NCI-H510A (cell line): ENCODE measurements around the gene SLC35E3.

Experiments used
- DNase-seq: peaks from one replicate; lab custom pipeline; 2025; lab: John Stamatoyannopoulos, UW

The SLC35E3 gene

DNA sequence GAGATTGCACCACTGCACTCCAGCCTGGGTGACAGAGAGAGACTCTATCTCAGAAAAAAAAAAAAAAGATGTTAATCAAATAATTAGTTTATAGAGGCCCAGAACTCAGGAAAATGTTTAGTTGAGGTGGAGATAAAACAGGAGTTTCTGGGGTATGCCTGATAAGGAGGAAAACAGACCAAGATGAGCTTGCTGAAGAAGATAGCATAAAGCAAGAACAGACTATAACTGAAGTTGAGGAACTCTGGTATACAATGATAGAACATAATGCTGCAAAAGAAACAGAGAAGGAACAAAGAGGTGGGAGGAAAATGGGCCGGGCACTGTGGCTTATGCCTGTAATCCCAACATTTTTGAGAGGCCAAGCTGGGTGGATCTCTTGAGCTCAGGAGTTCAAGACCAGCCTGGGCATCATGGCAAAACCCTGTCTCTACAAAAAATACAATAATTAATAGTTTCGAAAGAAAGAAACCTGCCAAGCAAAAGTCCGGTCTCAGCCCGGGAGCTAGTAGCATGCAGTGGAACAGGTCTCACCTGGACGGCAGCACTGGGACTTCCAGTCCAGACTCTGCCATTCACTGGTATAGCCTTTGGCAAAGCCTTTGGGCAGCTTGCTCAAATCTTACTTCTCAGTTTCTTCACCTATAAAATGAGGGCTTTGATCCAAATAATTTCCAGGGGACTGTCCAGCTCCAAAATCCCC is 25.4 kb downstream of the SLC35E3 start:
- DNase-seq, result no peak

DNA sequence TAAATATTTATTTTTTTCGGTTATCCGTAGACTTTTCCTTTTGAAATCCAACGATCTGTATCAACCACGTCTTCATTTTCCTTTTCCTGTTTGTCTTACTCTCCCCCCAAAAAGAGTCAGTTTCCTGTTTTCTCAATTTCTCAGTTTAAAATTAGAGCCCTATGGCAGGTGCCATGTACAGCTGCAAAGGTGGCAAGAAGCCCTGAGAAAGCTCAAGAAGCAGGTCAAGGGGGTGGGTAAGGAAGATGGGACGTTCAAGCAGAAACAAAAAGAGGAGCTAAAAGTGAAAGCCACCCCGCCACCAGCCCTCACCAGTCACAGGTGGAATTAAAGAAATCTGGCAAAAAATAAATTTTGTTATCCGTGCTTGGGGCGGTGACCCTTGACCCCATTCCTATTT is 26.7 kb downstream of the SLC35E3 start:
- DNase-seq, result no peak

DNA sequence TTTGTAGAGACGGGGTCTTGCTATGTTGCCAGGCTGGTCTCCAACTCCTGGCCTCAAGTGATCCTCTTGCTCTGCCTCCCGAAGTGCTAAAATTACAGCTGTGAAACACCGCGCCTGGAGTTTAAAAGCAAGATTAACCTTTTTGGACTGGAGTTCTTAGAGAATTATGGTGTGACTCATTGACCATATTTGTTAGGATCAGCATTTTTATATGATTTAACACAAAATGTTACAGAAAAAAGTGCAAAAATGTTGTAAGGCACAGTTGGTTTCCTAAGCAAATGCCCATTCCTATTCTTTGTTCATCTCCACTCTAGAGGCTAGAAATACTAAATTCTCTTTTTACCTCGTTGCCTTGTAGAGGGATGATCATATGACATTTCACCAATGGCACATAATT is 27.6 kb downstream of the SLC35E3 start:
- DNase-seq, result no peak

DNA sequence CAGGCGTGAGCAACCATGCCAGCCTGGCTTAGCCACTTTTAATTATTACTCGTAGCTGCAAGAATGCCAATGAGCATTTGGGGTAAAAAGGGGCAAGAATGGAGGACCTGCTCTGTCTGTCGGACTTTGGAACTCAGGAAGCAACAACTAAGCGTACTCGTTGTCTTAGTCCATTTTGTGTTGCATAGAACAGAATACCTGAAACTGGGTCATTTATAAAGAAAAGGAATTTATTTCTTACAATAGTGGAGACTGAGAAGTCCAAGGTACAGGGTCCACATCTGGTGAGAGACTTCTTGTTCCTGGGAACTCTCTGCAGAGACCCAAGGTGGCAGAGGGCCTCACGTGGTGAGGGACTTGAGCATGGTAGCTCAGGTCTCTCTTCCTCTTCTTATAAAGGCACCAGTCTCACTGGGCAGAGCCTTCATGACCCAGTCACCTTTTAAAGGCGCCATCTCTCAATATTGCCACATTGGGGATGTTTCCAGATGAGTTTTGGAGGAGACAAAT is 29.2 kb downstream of the SLC35E3 start:
- DNase-seq, result no peak

DNA sequence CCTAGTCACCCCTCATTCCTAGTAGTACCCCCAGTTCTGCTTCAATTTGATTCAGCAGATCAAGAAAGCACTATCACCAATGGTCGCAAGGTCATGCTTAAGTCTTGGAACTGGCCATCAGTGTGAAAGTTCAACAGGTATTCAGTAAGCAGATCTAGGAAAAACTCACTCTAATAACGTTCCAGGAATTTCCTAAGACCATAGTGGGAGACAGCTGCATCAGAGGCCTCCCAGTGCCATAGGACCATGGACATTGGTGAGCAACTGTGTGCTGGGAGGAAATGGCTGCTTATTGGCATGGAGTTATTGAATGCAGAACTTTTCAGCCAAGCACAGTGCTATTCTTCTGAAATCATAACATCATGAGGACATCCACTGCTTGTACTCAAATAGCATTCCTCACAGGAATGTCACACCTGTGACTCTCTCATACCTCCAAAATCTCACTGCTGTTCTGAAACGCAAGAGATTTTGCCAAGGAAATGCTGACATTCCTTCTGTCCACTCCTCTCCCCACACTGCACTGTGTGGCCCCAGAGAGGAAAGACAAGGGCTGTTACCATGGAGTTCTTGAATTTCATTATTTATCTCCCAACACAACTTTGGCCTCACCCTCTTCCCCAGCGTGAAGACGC is 31.1 kb downstream of the SLC35E3 start:
- no peak for DNase-seq

DNA sequence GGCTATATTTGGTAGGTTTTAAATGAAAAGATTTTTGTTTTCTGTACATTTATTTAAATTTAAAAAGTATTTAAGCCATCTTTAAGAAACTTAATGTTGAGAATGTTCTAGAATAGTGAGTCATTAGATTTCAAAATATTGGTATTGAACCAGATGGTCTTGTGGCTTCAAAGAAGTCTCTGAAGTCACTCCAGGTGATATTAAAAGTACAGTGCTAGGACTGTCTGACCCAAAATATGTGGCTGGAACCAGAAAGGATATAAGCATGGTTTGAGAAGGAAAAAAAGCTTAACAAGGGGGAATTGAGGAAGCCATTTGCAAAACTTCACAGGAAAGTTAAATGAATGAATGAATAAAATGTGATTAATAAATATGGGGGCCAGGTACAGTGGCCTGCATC is 33.3 kb downstream of the SLC35E3 start:
- no peak for DNase-seq

DNA sequence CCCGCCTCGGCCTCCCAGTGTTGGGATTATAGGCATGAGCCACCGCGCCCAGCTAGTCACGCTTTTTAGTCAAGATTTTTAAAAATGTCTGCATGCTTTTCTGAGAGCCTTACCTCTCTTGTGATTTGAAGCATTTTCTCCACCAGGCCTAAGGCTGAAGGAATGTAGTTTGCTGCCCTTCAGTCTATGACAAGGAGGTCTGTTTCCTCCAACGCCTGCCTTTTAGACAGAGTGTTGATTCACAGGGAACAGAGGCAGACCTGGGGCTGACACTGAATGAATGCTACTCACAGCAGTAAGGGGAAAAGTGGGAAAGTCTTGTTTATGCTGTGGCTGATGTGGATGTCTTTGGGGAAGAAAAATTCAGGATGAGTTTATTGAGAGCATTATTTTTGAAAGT is 34.8 kb downstream of the SLC35E3 start:
- DNase-seq, result no peak

DNA sequence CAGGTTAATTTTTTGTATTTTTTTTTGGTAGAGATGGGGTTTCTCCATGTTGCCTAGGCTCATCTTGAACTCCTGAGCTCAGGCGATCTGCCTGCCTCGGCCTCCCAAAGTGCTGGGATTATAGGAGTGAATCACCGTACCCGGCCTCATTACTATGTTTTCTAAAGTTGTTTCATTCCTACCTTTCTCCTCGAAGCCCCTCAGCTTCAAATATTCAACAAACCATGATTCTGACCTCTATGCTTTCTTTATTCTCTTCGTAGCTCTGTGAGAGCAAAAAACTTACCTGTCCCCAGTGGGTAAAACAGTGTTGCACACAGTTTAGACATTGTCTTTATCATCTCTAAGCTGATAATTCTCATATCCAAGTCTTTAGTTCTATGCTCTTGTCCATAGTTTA is 35.8 kb downstream of the SLC35E3 start:
- DNase-seq, result no peak

DNA sequence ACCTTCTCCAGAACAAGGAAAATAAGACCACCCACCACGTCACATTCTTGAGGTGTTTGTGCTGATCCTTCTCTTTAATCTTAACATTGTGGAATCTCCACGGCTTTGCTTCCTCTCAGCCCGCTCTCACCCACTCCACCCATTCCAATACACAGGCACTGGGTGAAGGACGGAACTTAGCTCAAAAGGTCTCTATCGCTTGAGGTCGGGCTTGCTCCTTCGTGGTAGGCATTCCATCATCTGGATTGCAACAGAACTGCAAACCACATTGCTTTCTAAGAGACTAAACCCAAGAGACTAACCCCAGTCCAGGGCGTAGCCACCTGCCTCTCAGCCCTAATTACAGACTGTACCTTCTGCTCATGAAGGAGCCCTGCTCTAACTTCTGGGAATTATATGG is 38.0 kb downstream of the SLC35E3 start:
- DNase-seq, result no peak

DNA sequence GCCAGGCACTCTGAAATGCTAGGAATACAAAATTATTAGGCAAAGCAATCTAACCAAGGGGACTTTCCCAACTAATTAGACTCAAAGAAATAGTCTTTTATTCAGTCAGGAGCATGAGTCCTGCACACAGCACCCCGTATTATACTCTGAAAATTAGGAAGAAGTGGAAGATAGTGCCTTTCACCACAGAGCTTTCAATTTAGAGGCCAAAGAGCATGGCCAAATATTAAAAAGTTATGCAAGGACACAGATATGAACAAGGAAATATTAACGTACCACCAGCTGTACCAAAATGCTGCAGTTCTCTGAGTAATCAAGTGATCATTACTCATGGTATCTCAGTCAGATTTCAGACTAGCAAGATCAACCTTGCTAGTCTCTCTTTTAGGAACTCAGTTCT is 39.4 kb downstream of the SLC35E3 start:
- DNase-seq, result no peak

DNA sequence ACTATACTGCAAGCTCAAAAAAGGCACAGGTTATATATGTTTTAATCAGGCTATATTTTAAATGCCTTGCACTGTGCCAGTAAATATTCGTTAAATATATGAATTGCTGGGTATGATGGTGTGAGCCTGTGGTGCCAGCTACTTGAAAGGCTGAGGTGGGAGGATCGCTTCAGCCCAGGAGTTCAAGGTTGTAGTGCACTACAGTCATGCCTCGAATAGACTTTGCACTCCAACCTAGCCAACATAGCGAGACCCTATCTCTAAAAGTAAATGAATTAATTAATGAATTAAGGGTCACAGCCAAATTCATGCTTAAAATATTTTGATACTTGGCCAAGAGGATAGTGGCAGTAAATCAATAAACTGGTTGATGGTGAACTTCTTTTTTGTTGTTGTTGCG is 39.8 kb downstream of the SLC35E3 start:
- no peak for DNase-seq

DNA sequence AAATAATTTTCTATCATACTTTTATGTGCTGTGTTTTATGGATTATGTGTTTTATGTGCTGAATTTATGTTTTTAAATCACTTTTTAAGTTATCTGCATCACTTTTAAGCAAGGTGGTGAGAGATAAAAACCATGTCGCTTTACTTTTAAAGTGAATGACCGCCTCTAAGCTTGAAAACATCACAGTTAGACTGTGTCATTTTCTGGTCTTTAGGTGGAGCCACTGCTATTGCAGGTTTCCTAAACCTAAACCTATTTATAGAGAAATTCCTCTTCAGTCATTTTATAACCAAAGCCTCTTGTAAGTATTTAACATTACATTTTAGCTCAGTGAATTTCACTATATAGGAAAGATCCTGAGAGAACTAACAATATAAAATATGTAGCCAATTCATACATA is 41.0 kb downstream of the SLC35E3 start:
- DNase-seq, result no peak

DNA sequence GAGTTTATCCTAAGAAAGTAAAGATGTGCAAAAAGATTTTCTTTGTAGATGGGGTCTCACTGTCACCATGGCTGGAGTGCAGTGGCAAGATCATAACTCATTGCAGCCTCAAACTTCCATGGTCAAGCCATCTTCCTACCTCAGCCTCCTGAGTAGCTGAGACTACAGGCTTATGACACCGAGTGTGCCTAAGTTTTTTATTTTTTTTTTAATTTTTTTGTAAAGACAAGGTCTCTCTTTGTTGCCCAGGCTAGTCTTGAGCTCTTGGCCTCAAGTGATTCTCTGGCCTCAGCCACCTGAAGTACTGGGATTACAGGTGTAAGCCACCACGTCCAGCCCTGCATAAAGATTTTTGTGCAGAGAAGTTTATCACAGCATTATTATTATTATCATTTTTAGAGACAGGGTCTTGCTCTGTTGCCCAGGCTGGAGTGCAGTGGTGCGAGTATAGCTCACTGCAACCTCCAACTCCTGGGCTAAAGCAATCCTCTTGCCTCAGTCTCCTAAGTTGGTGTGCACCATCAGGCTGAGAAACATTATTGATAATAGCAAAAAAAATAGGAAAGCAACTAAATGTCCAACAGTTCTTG is 42.7 kb downstream of the SLC35E3 start:
- no peak for DNase-seq

DNA sequence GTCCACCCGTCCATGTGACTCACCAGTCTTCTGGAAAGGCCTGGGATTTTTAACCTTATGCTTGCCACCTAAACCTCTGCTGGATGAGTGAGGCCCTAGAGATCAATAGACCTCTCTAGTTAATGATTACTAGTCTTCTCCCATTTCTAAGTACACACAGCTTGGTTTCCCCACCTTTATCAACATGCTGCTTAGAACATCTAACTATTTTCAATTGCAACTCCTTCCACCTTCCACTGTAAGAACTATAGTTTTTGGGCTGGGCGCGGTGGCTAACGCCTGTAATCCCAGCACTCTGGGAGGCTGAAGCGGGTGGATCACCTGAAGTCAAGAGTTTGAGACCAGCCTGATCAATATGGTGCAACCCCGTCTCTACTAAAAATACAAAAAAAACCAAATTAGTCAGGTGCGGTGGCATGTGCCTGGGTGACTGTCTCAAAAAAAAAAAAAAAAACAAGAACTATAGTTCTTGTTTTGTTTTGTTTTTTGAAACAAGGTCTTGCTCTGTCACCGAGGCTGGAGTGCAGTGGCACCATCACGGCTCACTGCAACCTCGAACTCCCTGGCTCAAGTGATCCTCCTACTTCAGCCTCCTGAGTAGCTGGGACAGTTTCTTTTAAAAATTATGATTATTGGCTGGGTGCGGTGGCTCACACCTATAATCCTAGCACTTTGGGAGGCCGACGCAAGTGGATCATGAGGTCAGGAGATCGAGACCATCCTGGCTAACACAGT is 43.3 kb downstream of the SLC35E3 start:
- DNase-seq, result no peak

DNA sequence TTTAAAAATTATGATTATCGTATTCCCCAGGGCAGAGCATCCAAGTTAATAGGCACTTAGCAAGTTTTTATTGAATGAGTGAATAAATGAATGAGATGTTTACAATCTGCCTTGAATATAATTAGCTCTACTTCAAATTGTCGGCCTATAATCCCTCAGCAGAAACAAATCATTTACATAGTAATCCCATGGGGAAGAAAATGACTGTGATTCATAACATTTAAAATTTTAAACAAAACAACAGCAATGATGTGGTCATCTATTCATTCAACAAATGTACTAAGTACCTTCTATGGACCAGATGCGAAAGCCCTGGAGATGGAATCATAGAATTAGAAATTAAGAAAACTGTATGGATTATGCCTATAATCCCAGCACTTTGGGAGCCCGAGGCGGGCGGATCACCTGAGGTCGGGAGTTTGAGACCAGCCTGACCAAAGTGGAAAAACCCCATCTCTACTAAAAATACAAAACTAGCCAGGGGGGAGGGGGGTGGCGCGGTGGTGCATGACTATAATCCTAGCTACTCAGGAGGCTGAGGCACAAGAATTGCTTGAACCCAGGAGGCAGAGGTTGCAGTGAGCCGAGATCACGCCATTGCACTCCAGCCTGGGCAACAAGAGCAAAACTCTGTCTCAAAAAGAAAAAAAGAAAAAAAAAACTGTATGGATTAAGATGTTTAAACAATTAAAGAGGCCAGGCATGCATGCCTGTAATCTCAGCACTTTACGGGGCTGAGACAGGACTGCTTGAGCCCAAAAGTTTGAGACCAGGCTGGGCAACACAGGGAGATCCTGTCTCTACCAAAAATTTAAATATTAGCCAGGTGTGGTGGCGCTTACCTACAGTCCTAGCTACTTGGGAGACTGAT is 44.3 kb downstream of the SLC35E3 start:
- DNase-seq, result no peak

DNA sequence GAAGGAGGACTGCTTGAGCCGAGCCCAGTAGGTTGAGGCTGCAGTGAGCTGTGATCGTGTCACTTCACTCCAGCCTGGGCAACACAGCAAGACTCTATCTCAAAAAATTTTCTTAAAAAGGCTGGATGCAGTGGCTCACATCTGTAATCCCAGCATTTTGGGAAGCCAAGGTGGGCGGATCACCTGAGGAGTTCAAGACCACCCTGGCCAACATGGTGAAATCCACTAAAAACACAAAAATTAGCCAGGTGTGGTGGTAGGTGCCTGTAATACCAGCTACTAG is 44.9 kb downstream of the SLC35E3 start:
- DNase-seq, result no peak

DNA sequence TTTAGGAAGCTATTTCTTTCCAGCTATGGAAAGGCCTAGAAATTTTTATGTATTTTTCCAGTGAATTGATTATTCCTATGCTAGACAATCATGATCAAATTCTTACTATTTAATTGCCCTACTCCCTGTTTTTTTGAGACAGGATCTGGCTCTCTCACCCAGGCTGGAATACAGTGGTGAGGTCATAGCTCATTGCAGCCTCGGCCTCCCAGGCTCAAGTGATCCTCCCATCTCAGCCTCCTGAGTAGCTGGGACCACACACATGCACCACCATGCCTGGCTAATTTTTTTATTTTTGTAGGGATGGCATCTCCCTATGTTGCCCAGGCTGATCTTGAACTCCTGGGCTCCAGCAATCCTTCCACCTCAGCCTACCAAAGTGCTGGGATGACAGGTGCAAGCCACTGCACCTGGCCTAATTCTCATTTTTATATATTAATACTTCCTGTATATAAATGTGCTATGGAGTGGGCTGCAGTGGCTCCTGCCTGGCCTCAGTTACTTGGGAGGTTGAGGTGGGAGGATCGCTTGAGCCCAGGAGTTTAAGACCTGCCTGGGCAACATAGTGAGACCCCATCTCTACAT is 46.0 kb downstream of the SLC35E3 start:
- no peak for DNase-seq

DNA sequence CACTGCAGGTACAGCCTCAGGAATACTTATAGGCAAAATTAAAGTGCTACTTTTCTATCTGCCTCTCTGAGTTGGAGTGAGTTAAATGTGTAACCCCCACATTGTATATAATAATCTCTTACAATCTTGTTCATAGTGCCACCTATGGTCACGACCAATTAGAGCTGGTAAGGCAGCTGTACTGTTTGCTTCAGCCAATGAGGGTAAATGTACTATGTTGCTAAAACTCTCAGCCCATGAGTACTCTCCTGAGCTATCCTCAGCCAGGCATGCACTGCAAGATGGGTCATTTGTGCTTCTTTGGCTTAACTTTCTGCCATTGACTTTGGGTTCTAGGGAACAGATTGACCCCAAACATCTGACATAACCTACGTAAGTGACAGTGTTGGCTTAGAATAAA is 47.0 kb downstream of the SLC35E3 start:
- DNase-seq, result peak; percentile 3

DNA sequence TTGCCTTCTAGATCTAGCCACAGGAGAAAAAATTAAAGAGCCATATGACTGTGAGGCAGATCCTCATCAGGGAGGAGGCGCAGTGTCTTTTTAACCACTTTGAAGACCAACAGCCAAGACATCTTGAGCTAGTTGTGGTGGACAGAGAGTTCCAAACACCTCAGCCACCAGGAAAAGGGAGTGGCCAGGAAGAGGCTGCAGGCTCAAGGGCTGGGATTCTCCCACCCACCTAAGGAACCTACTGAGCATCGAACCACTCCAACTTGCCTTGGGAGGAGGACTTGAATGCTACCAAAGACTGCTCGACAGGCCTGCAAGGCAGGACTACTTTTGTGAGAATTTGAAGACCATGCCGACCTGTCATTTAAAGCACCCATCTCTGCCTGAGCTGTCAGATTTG is 47.5 kb downstream of the SLC35E3 start:
- DNase-seq, result no peak

DNA sequence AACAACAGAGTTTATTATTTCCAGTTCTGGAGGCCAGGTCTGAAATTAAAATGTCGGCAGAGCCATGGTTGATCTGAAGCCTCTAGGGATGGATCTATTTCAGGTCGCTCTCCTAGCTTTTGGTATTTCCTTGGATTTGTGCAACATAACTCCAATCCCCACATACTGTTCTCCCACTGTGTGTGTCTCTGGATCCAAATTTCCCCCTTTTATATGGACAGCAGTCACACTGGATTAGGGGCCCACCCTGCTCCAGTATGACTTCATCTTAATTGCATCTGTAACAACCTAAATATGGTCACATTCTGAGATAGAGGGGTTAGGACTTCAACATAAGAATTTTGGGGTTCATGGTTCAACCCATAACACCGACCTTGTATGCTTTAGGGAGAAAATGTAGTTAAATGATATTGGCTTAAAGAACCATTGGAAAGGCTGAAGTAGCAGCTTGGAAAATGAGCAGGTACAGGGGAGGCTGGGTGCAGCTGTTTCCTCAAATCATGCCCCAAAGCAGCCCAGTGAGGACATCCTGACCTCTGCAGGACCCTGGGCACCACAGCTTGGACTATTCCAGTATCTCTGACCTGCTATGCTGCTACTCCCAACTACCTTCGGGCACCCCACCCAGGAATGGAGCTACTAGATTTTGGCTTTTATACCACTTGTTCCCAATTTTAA is 48.1 kb downstream of the SLC35E3 start:
- no peak for DNase-seq

DNA sequence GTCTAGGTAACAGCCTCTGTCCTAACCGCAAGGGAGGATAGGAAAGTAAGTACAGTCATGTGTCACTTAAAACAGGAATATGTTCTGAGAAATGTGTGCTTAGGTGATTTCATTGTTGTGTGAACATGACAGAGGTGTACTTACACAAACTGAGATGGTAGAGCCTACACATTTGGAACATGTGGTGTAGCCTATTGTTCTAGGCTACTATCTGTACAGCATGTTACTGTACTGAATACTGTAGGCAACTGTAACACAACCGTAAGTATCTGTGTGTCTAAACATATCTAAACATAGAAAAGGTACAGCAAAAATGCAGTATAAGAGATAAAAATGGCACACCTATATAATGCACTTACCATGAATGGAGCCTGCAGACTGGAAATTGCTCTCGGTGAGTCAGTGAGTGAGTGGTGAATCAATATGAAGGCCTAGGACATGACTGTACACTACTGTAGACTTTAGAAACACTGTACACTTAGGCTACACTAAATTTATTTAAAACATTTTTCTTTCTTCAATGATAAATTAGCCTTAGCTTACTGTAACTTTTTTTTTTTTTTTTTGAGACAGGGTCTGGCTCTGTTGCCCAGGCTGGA is 48.8 kb downstream of the SLC35E3 start:
- no peak for DNase-seq
